ENCODE results near the gene SRP68.
A peak's percentile ranks its signal among the peaks of the same experiment; 100 is the strongest.

The SRP68 gene

DNA sequence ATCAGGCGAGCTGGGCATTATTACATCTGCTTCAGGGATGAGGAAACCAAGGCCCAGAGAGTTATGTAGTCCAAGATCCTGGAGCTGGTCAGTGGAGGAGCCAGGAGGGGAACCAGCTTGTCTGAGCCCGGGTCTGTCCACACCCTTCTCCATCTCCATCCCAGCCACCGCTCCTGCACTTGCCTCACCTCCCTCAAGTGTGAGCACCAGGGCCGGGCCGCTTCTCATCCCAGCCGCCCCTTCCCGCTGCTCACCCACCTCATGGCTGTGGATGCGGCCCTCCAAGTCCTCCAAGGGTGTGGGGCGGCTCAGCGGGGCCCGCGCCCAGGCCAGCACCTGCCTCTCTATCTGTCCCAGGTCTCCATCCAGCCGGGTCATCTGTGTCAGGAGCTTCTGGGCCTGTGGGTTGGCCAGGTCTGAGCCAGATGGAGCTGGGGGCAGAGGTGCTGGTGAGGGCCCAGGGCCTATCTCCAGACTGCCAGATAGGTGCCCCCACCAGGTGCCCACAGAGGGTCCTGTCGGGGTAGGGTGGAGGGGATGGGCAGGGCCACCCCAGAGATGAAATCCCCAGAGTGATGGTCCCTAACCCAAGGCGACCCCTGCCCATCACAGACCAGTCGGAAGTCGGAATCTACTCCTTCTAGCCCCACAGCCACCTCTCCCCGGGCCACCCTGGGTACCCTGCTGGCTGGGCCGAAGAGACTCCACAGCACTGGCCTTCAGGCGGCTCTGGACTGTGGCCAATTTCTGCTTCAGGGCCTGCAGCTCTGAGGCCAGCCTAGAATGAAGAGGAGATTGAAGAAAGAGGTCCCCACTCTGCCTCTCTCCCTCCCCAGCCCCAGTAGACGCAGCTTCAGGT, 54.6 kb downstream of the SRP68 start:
- no peak for DNase-seq

GRCh38 chr17:76014925-76015261, 57.4 kb downstream of the SRP68 start:
- DNase-seq, result no peak

- peak; percentile 29 for DNase-seq
Observed at GRCh38 chr17:76014100-76014924, 58.0 kb downstream of the SRP68 start.

DNA sequence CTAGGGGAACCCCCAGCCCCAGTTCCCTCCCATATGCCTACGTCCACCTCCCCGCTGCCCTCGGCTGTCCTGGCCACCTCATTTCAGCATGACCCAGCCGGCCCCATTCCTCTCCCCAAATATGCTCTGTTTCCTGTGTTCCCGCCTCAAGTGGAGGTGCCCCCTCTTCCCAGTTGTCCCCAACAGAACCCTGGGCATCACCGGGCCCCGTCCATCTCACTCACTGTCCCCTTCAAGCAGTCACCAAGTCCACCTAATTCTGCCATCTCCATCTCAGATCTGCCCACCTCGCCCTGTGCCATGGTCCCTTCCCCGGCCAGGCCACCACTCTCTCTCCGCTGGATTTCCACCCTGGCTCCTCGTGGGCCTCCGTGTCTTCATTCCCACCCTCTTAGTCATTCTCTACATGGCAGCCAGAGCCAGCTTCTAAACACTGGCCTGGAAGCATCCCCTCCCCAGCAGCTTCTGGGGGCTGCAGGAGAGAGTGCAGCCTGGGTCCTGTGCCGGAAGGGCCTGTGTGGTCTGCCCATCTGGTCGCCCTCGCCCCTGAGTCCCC, 58.9 kb downstream of the SRP68 start:
- no peak for DNase-seq

- no peak for DNase-seq
Observed at GRCh38 chr17:76011951-76012350, 60.4 kb downstream of the SRP68 start.

GRCh38 chr17:76009969-76010661, 62.2 kb downstream of the SRP68 start:
- DNase-seq, result no peak

GRCh38 chr17:76009447-76009846, 62.9 kb downstream of the SRP68 start:
- DNase-seq, result no peak

DNA sequence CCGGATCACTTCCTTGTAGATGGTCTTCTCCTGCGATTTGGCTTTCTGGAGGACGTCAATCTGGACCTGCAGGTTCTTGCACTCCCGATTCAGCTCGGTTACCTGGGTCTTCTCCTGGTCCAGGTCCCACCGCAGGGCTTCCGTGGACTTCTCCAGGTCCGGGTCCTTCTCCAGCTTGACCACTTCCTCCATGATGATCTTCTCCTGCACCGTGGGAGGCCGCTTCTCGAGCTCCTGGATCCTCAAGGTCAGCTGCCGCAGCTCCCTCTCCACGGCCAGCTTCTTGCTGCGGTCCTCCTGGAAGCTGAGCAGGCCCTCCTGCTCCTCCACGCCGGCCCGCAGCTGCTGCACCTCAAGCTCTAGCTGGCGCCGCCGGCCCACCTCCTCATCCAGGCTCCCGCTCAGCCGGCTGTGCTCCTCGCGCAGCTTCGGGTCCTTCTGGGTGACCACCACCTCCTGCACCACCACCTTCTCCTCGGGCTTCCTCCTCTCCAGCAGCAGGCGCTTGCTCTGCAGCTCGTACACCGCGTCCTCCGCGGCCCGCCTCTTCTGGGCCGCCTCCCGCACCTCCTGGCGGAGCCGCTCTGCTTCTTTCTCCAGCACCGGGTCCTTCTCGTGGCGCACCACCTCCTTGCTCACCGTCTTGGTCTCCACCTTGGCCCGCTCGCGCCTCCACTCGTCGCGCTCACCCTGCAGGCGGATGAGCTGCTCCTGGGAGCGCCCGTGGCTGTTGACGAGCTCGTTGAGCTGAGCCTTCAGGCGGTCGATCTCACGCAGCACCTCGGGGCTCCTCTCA, 63.5 kb downstream of the SRP68 start:
- DNase-seq, result no peak

DNA sequence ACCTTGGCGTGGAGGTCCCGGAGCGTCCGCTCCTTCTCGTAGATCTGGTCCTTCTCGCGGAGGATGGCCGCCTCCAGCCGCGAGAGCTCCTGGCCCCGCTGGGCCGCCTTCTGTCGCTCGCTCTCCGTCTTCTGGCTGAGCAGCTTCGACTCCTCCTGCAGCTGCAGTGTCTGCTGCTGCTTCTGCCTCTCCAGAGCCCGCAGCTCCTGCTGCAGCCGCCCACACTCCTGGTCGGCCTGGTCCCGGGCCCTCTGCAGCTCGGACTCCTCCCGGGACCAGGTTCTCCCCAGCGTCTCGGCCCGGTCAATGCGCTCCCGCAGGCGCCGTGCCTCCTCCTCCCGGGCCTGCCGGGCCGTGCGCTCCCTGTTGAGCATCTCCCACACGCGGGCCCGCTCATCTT, 64.1 kb downstream of the SRP68 start:
- no peak for DNase-seq

DNA sequence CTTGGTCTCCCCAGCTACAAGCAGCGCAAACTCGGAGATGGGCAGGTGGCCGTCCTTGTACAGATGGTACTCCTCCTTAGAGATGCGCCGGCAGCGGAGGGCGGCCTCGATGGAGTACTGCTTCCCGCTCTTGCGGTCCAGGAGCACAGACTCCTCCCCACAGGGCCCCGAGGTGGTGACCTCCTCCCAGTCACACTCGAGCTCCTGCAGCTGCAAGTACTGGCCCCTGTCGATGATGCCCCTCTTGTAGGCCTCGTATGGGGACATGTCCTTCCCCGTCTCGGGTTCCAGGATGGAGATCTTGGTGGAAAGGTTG, 64.5 kb downstream of the SRP68 start:
- no peak for DNase-seq

DNA sequence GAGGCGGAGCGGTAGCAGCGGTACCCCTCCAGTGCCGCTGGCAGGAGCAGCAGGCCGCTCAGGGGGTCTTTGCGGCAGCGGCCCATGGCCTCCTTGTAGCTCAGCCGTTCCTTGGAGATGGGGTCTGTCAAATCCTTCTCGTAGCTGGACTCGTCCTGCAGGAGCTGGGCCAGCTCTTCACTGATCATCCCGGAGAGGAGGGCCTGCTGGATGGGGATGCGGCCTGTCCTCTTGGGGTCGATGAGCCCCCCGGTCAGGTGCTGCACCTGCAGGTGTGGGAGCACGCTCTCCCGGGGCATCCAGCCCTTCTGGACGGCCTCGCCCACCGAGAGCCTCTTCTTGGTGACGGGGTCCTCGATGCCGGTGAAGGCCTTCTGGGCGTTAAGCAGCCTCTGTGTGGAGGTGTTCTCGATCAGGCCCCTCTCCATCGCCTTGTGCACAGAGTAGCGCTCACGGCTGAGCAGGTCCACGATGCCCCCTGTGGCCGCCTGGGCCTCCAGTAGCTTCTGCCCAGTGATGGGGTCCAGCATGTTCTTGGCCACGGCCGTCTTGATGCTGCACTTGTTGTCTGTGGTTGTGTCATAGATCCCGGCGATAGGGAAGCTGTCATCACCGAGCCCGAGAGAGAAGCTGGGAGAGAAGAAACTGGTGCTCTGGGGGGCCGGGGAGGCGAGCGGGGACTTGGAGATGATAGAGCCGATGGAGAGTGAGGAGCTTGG, 65.0 kb downstream of the SRP68 start:
- DNase-seq, result no peak

DNA sequence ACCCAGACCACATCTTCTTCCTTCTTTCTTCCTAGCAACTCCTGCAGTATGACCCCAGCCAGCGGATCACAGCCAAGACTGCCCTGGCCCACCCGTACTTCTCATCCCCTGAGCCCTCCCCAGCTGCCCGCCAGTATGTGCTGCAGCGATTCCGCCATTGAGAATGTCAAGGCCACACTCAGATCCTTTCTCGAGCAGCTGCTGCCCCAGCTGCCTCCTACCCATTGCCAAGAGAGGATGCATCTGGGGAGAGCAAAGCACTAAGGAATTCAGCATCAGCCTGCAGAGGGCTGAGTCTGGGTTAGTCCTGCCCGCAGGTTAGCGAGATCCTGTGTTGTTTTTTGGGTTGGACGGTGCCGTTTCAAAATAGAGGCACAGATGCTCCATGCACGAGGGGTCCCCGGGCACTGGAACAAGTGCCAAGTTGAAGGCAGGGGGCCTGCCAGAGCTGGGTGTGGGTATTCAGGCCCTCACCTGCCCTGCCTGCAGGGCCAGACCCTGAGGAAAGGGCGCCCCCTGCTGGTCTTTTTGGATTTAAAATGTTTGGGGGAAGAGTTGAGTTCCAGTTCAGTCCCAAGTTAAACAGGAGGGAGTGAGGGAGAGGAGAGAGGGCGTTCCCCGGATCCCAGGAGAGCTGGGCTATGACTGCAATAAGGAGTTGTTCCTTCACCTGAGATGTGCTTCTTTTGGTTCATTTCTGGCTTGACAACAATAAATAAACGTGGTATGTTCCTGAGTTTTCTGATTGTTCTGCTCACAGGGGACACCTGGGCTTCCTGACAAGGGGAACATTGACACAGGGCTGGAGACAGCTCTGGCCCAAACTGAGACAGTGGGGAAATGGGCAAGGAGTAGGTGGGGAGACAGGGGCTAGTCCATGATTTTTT, 66.8 kb downstream of the SRP68 start:
- DNase-seq, result peak; percentile 40

DNA sequence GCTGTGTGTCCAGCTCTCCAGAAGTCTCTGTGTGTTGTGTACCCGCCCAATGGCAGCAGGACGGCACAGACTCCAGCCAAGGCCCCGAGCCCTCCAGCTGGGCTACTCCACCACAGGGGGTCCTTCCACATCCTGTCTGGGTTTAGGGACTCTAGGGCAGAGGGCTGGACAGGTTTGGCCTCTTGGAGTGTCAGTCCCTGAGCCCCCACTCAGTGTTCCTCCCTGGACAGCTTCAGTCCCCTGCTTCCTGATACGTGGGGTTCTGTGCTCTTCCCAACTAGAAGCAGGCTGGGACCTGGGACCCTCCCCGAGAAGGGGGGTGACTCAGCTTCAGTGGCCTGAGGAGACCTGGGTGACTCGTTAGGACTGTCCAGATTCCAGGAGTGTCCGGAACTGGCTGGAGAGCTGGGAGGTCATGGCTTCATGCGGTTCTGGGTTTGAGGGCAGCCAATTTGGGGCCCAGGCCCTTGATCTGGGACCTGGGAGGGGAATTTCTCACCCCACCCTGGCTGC, 67.5 kb downstream of the SRP68 start:
- DNase-seq, result no peak

- DNase-seq, result no peak
Observed at GRCh38 chr17:76003915-76004314, 68.4 kb downstream of the SRP68 start.

GRCh38 chr17:76002100-76002499, 70.2 kb downstream of the SRP68 start:
- DNase-seq, result no peak

DNA sequence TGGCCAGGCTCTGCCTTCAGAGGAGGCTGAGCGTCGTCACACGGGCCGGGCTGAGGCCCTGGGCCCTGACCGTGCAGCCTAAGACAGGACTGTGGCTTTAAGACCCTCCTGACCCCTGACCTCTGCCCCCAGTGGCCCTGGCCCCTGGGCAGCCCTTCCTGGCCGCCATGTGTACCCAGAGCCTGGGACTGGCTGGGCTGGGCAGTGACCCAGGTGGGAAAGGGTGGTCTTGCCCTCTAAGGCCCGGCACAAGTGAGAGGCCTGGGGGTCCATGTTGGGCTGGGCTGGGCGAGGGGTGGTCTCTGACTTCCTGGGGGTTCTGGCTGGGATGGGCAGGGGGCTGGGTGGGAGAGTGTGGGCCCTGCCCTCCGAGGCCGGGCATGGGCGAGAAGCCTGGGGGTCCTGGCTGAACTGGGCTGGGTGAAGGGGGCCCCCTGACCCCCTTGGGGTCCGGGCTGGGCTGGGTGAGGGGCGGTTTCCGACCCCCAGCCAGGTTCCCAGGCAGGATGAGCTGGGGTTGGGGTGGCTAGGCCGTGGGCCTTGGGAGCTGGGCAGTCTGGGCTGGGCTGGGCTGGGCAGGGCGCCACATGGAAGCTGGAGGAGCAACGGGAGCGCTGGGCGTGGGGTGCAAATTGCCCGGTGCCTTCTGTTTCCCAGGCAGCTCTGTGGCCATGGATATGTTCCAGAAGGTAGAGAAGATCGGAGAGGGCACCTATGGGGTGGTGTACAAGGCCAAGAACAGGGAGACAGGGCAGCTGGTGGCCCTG, 71.4 kb downstream of the SRP68 start, which contains the start of gene CDK3:
CDK3 (plus strand) TSS at position 101 of the 767 bp plus-strand sequence; CDS start at position 672, 571 bp downstream.
- no peak for DNase-seq

DNA sequence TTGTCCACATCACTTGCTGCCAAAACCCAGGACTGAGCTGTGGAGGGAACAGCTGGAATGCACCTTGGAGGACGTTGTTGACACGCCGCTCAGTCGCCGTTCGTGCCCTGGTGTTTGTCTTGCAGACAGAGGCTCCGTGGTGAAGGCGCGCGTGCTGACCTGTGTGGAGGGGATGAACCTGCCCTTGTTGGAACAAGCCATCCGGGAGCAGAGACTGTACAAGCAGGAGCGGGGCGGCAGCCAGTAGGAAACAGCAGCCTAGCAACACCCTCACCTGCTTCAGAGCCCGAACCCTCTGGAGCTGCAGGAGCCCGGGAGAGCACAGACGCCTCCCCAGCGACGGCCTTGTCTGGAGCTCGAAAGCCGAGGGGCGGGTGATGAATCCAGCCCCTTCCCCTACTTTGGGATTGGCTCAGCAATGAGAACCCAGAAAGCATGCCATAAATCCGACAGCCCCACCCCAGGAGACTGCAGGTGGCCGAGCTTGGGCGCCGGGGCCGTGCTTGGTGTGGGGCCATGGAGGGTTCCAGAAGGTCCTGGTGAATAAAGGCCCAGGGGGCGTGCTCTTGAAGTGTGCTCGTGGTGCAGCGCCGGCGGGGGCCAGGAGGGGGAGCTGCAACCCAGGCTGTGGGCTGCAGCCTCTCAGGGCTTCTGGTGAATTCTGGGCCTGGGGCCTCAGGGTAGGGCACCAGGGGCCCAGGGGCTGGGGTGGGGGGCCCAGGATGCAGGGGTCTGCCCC, 72.1 kb downstream of the SRP68 start:
- peak; percentile 35 for DNase-seq

- no peak for DNase-seq
Observed at GRCh38 chr17:75998327-75998795, 74.0 kb downstream of the SRP68 start.
